Neural cell (in vitro differentiated cells): Measurements from ENCODE around the gene MGAT5. TPM values are rescaled to one million over a fixed set of nuclear protein-coding genes. Genes with fewer than 3 reads are reported as not detected.

Experiments used
- H2AFZ ChIP-seq: fragments of 200-600, 300-800 bp; sonication (generic), shearing (Covaris generic); 2 replicates; pipeline ENCODE4 v1.6.0; 2014; ENCODE audit warnings: low read depth, mild to moderate bottlenecking, antibody characterized with exemption, low read length, moderate library complexity
- H3F3A ChIP-seq: fragments of 200-600 bp; shearing (Covaris generic); 2 replicates; pipeline ENCODE4 v1.6.1; 2016; ENCODE audit warnings: mild to moderate bottlenecking, moderate library complexity, mixed read lengths, antibody characterized with exemption, low read length; ENCODE audit not compliant: insufficient read depth, poor library complexity, severe bottlenecking
- H3K27ac ChIP-seq: fragments of 200-600, 300-800 bp; sonication (generic), shearing (Covaris generic); 2 replicates; pipeline ENCODE4 v1.5.1; 2014; ENCODE audit warnings: mild to moderate bottlenecking, low read length, moderate library complexity
- H3K27me3 ChIP-seq: fragments of 300-800, 200-600 bp; sonication (generic), shearing (Covaris generic); 2 replicates; pipeline ENCODE4 v1.6.0; 2014; ENCODE audit warnings: mild to moderate bottlenecking, low read depth, low read length, moderate library complexity; ENCODE audit not compliant: insufficient read depth
- H3K36me3 ChIP-seq: fragments of 300-800, 200-600 bp; sonication (generic), shearing (Covaris generic); 2 replicates; pipeline ENCODE4 v1.5.1; 2014; ENCODE audit warnings: mild to moderate bottlenecking, antibody characterized with exemption, low read length, moderate library complexity; ENCODE audit not compliant: insufficient read depth
- H3K4me2 ChIP-seq: fragments of 300-800, 200-600 bp; sonication (generic), shearing (Covaris generic); 2 replicates; pipeline ENCODE4 v1.6.0; 2014; ENCODE audit warnings: mild to moderate bottlenecking, low read length
- H3K4me3 ChIP-seq: fragments of 300-800, 200-600 bp; sonication (generic), shearing (Covaris generic); 2 replicates; pipeline ENCODE4 v1.5.1; 2014; ENCODE audit warnings: mild to moderate bottlenecking, low read length, moderate library complexity
- H3K79me2 ChIP-seq: fragments of 200-600 bp; shearing (Covaris generic); replicated peaks from 2 replicates; pipeline ENCODE4 v1.6.0; 2014; ENCODE audit warnings: mild to moderate bottlenecking, low read length, moderate library complexity; ENCODE audit not compliant: insufficient read depth
- H3K9ac ChIP-seq: fragments of 300-800, 200-600 bp; sonication (generic), shearing (Covaris generic); 2 replicates; pipeline ENCODE4 v1.6.1; 2016; ENCODE audit warnings: mild to moderate bottlenecking, low read length, mixed read lengths
- H3K9me2 ChIP-seq: fragments of 200-600 bp; shearing (Covaris generic); 2 replicates; pipeline ENCODE4 v1.6.1; 2016; ENCODE audit warnings: mild to moderate bottlenecking, low read length, mixed read lengths; ENCODE audit not compliant: insufficient read depth
- H3K9me3 ChIP-seq: fragments of 200-600, 300-800 bp; sonication (generic), shearing (Covaris generic); 2 replicates; pipeline ENCODE4 v1.6.1; 2016; ENCODE audit warnings: mild to moderate bottlenecking, mixed run types, low read length, moderate library complexity, mixed read lengths
- H4K20me1 ChIP-seq: fragments of 200-600 bp; shearing (Covaris generic); 2 replicates; pipeline ENCODE4 v1.6.1; 2016; ENCODE audit warnings: mild to moderate bottlenecking, mixed run types; ENCODE audit not compliant: insufficient read depth
- CTCF ChIP-seq: fragments of 450-650 bp; IDR thresholded peaks from 2 replicates; pipeline ENCODE4 v1.5.1; 2014; ENCODE audit warnings: antibody characterized with exemption, mild to moderate bottlenecking, moderate library complexity; ENCODE audit not compliant: poor library complexity, severe bottlenecking
- EP300 ChIP-seq: fragments of 450-650 bp; conservative IDR thresholded peaks from 2 replicates; pipeline ENCODE4 v1.6.1; 2014; ENCODE audit warnings: antibody characterized with exemption, mild to moderate bottlenecking, moderate library complexity; ENCODE audit not compliant: poor library complexity, severe bottlenecking
- EZH2 ChIP-seq: fragments of 200-600, 300-800 bp; shearing (Covaris generic), sonication (generic); IDR thresholded peaks from 2 replicates; pipeline ENCODE4 v1.6.1; 2014; ENCODE audit warnings: antibody characterized with exemption, low read length, borderline replicate concordance, mild to moderate bottlenecking; ENCODE audit not compliant: insufficient read depth, poor library complexity, severe bottlenecking
- MXI1 ChIP-seq: fragments of 450-650 bp; conservative IDR thresholded peaks from 2 replicates; pipeline ENCODE4 v1.6.1; 2014; ENCODE audit warnings: antibody characterized with exemption, mild to moderate bottlenecking; ENCODE audit not compliant: poor library complexity, severe bottlenecking
- POLR2AphosphoS5 ChIP-seq: IDR thresholded peaks from 2 replicates; pipeline ENCODE4 v1.6.1; 2012
- RAD21 ChIP-seq: fragments of 450-650 bp; conservative IDR thresholded peaks from 2 replicates; pipeline ENCODE4 v1.6.1; 2014; ENCODE audit warnings: antibody characterized with exemption, mild to moderate bottlenecking, moderate library complexity
- REST ChIP-seq: IDR thresholded peaks from 2 replicates; pipeline ENCODE4 v1.6.1; 2012; ENCODE audit warnings: borderline replicate concordance
- SMC3 ChIP-seq: fragments of 450-650 bp; conservative IDR thresholded peaks from 2 replicates; pipeline ENCODE4 v1.6.1; 2014; ENCODE audit warnings: antibody characterized with exemption, mild to moderate bottlenecking, moderate library complexity; ENCODE audit not compliant: poor library complexity
- TAF1 ChIP-seq: IDR thresholded peaks from 2 replicates; pipeline ENCODE4 v1.6.1; 2012; ENCODE audit warnings: low read depth
- polyA plus RNA-seq: library from polyadenylated mRNA; depleted of rRNA; stranded (reverse); fragments of >200 nt; gene quantifications from 2 replicates; pipeline ENCODE4 v1.2.3, GENCODE V29; 2014

The MGAT5 gene
- polyA plus RNA-seq, 1 donor from 2014 or later, result 40.9 TPM

GRCh38 chr2:134304394-134305108, 50.7 kb downstream of the MGAT5 start:
- Histone ChIP-seq H4K20me1 (no peaks in the 10 kb centered on the region), H3K27me3 (no peaks in the 10 kb centered on the region), H3K79me2 (no peaks in the 10 kb centered on the region), H3K4me3 (no peak overlapping the region), H3K36me3 (no peaks in the 10 kb centered on the region), H3F3A (peaks cover 3% of the 10 kb centered on the region), H3K9ac (no peak overlapping the region), H3K4me2 (no peak overlapping the region), H3K9me2 (no peaks in the 10 kb centered on the region), H2AFZ (no peak overlapping the region), H3K27ac (no peak overlapping the region), H3K9me3 (no peaks in the 10 kb centered on the region)
- no peak for TF ChIP-seq POLR2AphosphoS5
- no peak for TF ChIP-seq REST
- no peak for TF ChIP-seq EP300
- TF ChIP-seq MXI1, result no peak
- no peak for TF ChIP-seq RAD21
- TF ChIP-seq SMC3, result no peak
- TF ChIP-seq EZH2, result no peak
- TF ChIP-seq TAF1, result no peak
- no peak for TF ChIP-seq CTCF

- Histone ChIP-seq H3K27me3 (no peaks in the 10 kb centered on the region), H3K79me2 (no peaks in the 10 kb centered on the region), H3K4me3 (no peak overlapping the region), H3F3A (peaks cover 3% of the 10 kb centered on the region), H3K9me3 (no peaks in the 10 kb centered on the region), H3K27ac (no peak overlapping the region), H3K9me2 (no peaks in the 10 kb centered on the region), H2AFZ (no peak overlapping the region), H3K4me2 (no peak overlapping the region), H4K20me1 (no peaks in the 10 kb centered on the region), H3K36me3 (no peaks in the 10 kb centered on the region), H3K9ac (no peak overlapping the region)
- no peak for TF ChIP-seq EP300
- no peak for TF ChIP-seq REST
- no peak for TF ChIP-seq EZH2
- TF ChIP-seq MXI1, result no peak
- TF ChIP-seq POLR2AphosphoS5, result no peak
- no peak for TF ChIP-seq RAD21
- no peak for TF ChIP-seq SMC3
- TF ChIP-seq CTCF, result no peak
- no peak for TF ChIP-seq TAF1
Measured at GRCh38 chr2:134305109-134305491, 51.2 kb downstream of the MGAT5 start.
